ENCODE results near the gene SFTPA2.
A peak's percentile ranks its signal among the peaks of the same experiment; 100 is the strongest.
"Not testable (repeated sequence)": the region's sequence is repeated elsewhere in the genome, so short reads cannot be mapped to it uniquely, and the experiment has no call there.

SFTPA2 gene

DNA sequence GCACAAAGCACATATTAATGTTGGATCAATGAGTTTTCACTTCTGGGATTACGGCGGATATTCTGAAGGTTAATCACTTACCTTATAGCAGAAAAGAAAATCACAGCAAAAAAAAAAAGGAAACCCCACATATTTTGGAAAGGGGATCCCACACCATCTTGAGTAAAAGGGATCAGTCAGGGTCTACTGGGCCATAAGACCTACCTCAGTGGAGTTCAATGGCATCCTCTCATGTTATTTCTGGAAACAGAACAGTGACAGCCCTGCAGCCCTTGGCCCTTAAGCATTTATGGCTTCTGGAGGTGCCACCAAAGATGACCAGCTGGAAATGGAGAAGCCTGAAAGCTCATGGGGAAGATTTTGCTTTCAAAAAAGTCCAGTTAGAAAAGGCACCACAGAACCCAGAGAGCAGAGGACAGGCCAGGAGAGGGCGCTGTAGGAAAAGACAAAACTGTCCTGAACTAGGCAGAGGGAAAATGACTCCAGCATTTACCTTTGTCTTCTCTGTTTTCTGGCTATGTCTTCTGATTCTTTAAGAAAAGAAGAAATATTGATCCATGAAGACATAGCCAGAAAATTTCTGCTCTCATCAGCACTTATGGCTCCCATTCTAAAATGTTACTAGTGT is 50.8 kb downstream of the SFTPA2 start:
- DNase-seq: not testable (repeated sequence)

DNA sequence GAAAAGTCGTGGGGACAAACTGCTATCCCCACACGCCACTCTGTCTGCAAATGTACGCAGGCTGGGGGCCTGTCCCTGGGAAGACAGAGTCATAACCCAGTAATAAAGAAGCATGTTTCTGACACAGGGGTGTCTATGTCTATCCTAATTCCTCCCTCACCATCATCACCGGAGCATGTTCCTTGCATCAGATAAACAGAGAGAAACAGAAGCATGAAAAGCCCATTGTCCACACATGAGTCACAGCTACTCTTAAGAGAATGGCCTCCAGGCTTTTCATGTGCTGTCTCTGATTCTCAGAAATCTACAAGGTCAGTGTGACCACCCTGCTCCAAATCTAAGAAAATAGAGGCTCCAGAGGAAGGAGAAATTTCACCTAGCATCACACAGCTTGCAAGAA is 52.0 kb downstream of the SFTPA2 start:
- not testable (repeated sequence) for DNase-seq

DNA sequence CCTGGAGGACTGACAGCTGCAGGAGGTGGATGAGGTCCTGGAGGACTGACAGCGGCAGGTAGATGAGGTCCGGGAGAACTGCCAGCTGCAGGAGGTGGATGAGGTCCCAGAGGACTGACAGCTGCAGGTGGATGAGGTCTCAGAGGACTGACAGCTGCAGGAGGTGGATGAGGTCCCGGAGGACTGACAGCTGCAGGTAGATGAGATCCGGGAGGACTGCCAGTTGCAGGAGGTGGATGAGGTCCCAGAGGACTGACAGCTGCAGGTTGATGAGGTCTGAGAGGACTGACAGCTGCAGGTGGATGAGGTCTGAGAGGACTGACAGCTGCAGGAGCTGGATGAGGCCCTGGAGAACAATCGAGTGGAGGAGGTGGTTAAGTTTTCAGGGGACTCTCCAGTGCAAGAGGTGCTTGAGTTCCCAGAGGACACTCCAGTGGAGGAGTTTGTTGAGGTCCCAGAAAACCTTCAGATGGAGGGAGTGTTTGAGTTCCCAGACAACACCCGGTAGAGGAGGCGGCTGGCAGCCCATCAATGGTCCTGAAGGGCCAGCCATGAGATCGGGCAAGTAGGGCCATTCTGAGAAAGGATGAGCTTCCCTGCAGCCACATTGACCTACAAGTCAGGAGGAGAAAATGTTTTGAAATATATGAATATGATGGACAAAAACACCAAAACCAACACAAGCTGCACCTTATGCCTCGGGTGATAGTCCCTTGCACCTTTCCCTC is 52.6 kb downstream of the SFTPA2 start:
- DNase-seq: peak; percentile 47

All from NCI-H146 (cell line).